Activated CD4-positive, alpha-beta T cell treated with anti-CD3 and anti-CD28 coated beads for 48 hours (primary cell): ENCODE results near the gene IFT57.
A peak's percentile ranks its signal among the peaks of the same experiment; 100 is the strongest.
"Not testable (repeated sequence)": the region's sequence is repeated elsewhere in the genome, so short reads cannot be mapped to it uniquely, and the experiment has no call there.

Source experiments
- DNase-seq: peaks from one replicate; pipeline ENCODE4 v3.0.0-alpha.2; 2020

The IFT57 gene

GRCh38 chr3:108158251-108158650, 64.0 kb downstream of the IFT57 start:
- DNase-seq = no peak

- no peak for DNase-seq
Measured at GRCh38 chr3:108157273-108157672, 65.0 kb downstream of the IFT57 start.

GRCh38 chr3:108156312-108156853, 65.8 kb downstream of the IFT57 start:
- no peak for DNase-seq

- DNase-seq = not testable (repeated sequence)
Measured at GRCh38 chr3:108155642-108156041, 66.6 kb downstream of the IFT57 start.

- DNase-seq = peak; percentile 73
Measured at GRCh38 chr3:108153451-108153981, 68.7 kb downstream of the IFT57 start.

GRCh38 chr3:108152274-108152673, 70.0 kb downstream of the IFT57 start:
- no peak for DNase-seq

- no peak for DNase-seq
Measured at GRCh38 chr3:108150200-108150599, 72.0 kb downstream of the IFT57 start.

- no peak for DNase-seq
Measured at GRCh38 chr3:108146139-108146538, 76.1 kb downstream of the IFT57 start.

GRCh38 chr3:108145578-108145977, 76.6 kb downstream of the IFT57 start:
- DNase-seq = no peak

GRCh38 chr3:108137460-108137814, 84.8 kb downstream of the IFT57 start:
- no peak for DNase-seq

GRCh38 chr3:108136561-108137459, 85.4 kb downstream of the IFT57 start:
- no peak for DNase-seq

GRCh38 chr3:108134555-108134880, 87.7 kb downstream of the IFT57 start:
- DNase-seq = no peak

GRCh38 chr3:108133858-108134554, 88.2 kb downstream of the IFT57 start:
- DNase-seq = no peak

GRCh38 chr3:108133048-108133369, 89.2 kb downstream of the IFT57 start:
- DNase-seq = no peak

- no peak for DNase-seq
Measured at GRCh38 chr3:108131475-108132134, 90.6 kb downstream of the IFT57 start.

- DNase-seq = no peak
Measured at GRCh38 chr3:108130701-108131474, 91.3 kb downstream of the IFT57 start.

GRCh38 chr3:108130236-108130635, 92.0 kb downstream of the IFT57 start:
- DNase-seq = no peak

GRCh38 chr3:108127301-108127988, 94.8 kb downstream of the IFT57 start:
- peak; percentile 62 for DNase-seq

- no peak for DNase-seq
Measured at GRCh38 chr3:108126348-108126747, 95.9 kb downstream of the IFT57 start.

- DNase-seq = peak; percentile 70
Measured at GRCh38 chr3:108125550-108126071, 96.6 kb downstream of the IFT57 start.

- DNase-seq = no peak
Measured at GRCh38 chr3:108125153-108125543, 97.1 kb downstream of the IFT57 start.
